ENCODE data around the gene NPAS3.

DNA sequence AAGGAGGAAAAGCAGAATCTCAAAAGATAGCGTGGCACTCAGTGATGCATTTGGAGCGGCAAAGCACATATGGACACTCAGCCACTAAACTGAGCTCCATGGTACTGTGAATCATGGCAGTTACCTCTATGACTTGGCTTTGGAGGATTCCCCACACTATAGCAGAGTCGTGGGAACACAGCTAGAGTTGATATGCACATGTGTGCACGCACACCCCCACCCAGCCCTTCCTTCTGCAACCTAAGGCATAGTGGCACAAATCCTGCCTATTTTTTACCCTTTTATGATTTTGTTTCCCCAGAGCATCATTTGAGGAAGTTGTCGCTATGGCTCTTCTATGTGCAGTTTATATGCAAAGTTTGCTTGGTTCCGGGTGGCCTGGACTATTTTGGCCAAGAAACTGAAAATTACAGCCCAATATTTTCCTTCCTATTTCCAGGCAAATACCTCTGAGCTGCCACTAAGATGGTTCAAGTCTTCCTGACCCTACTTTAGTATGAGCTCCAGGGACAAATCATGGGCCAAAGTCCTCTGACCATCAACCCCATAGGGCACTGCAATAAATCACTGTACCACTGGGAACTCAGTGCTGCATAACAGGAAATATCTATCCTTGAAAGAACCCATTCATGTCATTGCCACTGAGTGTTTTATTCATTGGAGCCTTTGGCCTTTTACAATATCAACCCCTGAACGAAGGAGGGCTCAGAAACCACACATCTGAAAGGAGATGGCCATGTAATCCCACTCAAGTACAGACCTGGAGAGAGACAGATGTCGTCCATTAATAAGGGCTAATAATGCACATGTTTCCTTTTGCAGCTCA lies 834.7 kb downstream of the NPAS3 start:
- TF ChIP-seq, protein P1, sequence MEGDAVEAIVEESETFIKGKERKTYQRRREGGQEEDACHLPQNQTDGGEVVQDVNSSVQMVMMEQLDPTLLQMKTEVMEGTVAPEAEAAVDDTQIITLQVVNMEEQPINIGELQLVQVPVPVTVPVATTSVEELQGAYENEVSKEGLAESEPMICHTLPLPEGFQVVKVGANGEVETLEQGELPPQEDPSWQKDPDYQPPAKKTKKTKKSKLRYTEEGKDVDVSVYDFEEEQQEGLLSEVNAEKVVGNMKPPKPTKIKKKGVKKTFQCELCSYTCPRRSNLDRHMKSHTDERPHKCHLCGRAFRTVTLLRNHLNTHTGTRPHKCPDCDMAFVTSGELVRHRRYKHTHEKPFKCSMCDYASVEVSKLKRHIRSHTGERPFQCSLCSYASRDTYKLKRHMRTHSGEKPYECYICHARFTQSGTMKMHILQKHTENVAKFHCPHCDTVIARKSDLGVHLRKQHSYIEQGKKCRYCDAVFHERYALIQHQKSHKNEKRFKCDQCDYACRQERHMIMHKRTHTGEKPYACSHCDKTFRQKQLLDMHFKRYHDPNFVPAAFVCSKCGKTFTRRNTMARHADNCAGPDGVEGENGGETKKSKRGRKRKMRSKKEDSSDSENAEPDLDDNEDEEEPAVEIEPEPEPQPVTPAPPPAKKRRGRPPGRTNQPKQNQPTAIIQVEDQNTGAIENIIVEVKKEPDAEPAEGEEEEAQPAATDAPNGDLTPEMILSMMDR (IDR thresholded peaks at IDR 0.05; ENCODE audit: low read depth, low read length, missing input control), result no peak
- no peak for TF ChIP-seq FOXA1 (IDR thresholded peaks at IDR 0.05)
- TF ChIP-seq, protein P2, sequence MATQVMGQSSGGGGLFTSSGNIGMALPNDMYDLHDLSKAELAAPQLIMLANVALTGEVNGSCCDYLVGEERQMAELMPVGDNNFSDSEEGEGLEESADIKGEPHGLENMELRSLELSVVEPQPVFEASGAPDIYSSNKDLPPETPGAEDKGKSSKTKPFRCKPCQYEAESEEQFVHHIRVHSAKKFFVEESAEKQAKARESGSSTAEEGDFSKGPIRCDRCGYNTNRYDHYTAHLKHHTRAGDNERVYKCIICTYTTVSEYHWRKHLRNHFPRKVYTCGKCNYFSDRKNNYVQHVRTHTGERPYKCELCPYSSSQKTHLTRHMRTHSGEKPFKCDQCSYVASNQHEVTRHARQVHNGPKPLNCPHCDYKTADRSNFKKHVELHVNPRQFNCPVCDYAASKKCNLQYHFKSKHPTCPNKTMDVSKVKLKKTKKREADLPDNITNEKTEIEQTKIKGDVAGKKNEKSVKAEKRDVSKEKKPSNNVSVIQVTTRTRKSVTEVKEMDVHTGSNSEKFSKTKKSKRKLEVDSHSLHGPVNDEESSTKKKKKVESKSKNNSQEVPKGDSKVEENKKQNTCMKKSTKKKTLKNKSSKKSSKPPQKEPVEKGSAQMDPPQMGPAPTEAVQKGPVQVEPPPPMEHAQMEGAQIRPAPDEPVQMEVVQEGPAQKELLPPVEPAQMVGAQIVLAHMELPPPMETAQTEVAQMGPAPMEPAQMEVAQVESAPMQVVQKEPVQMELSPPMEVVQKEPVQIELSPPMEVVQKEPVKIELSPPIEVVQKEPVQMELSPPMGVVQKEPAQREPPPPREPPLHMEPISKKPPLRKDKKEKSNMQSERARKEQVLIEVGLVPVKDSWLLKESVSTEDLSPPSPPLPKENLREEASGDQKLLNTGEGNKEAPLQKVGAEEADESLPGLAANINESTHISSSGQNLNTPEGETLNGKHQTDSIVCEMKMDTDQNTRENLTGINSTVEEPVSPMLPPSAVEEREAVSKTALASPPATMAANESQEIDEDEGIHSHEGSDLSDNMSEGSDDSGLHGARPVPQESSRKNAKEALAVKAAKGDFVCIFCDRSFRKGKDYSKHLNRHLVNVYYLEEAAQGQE (IDR thresholded peaks at IDR 0.05), result no peak
- no peak for TF ChIP-seq RXRA (IDR thresholded peaks at IDR 0.05)
- TF ChIP-seq RAD21 (IDR thresholded peaks at IDR 0.05), result no peak
- TF ChIP-seq GABPA (IDR thresholded peaks at IDR 0.05 in 1 of 2, conservative IDR thresholded peaks at IDR 0.05 in 1 of 2), result no peak
- TF ChIP-seq, protein P3, sequence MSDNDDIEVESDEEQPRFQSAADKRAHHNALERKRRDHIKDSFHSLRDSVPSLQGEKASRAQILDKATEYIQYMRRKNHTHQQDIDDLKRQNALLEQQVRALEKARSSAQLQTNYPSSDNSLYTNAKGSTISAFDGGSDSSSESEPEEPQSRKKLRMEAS (IDR thresholded peaks at IDR 0.05), result no peak

Data from liver (tissue), 3 donors.